Esophagus muscularis mucosa (tissue), 4 donors: ENCODE data around the gene TMIGD2.

ENCODE experiments used
- CTCF ChIP-seq, 3 experiments: fragments of 200-600 bp in 2 of 3; fragments of 450-650 bp in 1 of 3; sonication (generic) in 2 of 3; IDR thresholded peaks; one replicate each; pipeline ENCODE4 v1.5.1; 2017 to 2019; ENCODE audit warnings: antibody characterized with exemption in 3 of 3, mild to moderate bottlenecking in 2 of 3, moderate library complexity in 1 of 3
- EP300 ChIP-seq: sonication (generic); formaldehyde crosslinking; IDR thresholded peaks from one replicate; pipeline ENCODE4 v1.6.1; 2017; ENCODE audit warnings: antibody characterized with exemption
- POLR2AphosphoS5 ChIP-seq, 2 donors: sonication (generic); formaldehyde crosslinking; IDR thresholded peaks; one replicate each; pipeline ENCODE4 v1.6.1; 2017; ENCODE audit warnings: antibody characterized with exemption in 2 of 2

DNA sequence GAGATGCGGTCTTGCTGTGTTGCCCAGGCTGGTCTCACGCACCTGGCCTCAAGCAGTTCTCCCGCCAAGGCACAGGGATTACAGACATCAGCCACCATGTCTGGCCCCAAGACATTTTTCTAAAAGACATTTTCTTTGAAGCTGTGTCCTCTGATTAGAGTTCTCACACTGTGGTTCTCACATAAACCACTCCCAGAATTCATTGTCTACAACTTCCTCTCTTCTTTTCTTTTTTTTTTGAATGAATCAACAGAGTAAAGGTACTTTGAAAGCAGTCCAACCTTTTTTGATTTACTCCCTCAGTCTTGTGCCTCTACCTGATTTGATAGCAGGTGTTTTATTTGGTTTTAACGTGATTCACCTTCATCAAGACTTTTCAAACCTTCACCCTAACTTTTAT, 37.4 kb downstream of the TMIGD2 start:
- TF ChIP-seq POLR2AphosphoS5 (IDR thresholded peaks at IDR 0.05) = no peak
- no peak for TF ChIP-seq CTCF (IDR thresholded peaks at IDR 0.05)
- TF ChIP-seq EP300 = no peak
